GM18502 (cell line): ENCODE results near the gene GOLGA6L4.
"Not testable (repeated sequence)": the region's sequence is repeated elsewhere in the genome, so short reads cannot be mapped to it uniquely, and the experiment has no call there.

ENCODE experiments used
- ATAC-seq: cut with Tn5 transposase; IDR thresholded peaks from one replicate; pipeline ENCODE4 v1.9.1; 2021; ENCODE audit warnings: mild to moderate bottlenecking; ENCODE audit not compliant: unreplicated experiment, poor library complexity

GOLGA6L4 gene

GRCh38 chr15:84235573-84235972 is at the start of gene GOLGA6L4:
GOLGA6L4 (plus strand) TSS chr15:84235773; CDS start chr15:84235835, 62 bp downstream.
- ATAC-seq, result not testable (repeated sequence)

GRCh38 chr15:84192982-84193381 is 42.6 kb upstream of the GOLGA6L4 start:
- ATAC-seq, result not testable (repeated sequence)

GRCh38 chr15:84195603-84196002 is 40.0 kb upstream of the GOLGA6L4 start:
- ATAC-seq, result peak; percentile 70

- ATAC-seq, result not testable (repeated sequence)
Measured at GRCh38 chr15:84196530-84197188, 38.9 kb upstream of the GOLGA6L4 start.

GRCh38 chr15:84199865-84200264 is 35.7 kb upstream of the GOLGA6L4 start:
- not testable (repeated sequence) for ATAC-seq

- ATAC-seq, result not testable (repeated sequence)
Measured at GRCh38 chr15:84246441-84246840, 10.9 kb downstream of the GOLGA6L4 start.
